Muscle layer of colon (tissue), 2 donors: Measurements from ENCODE around the gene FZD2.
"Not testable (repeated sequence)": the region's sequence is repeated elsewhere in the genome, so short reads cannot be mapped to it uniquely, and the experiment has no call there.

Experiments
- H3K27ac ChIP-seq: one replicate; pipeline ENCODE4 v1.7.0; 2013; ENCODE audit warnings: low read depth, mild to moderate bottlenecking, low read length, moderate library complexity
- H3K27me3 ChIP-seq, 2 donors: one replicate each; pipeline ENCODE4 v1.7.0; 2013; ENCODE audit warnings: low read length in 2 of 2, mild to moderate bottlenecking in 2 of 2; ENCODE audit not compliant: insufficient read depth in 2 of 2, control insufficient read depth in 1 of 2
- H3K36me3 ChIP-seq: one replicate; pipeline ENCODE4 v1.7.0; 2013; ENCODE audit warnings: mild to moderate bottlenecking, low read length; ENCODE audit not compliant: insufficient read depth
- H3K4me1 ChIP-seq: one replicate; pipeline ENCODE4 v1.7.0; 2013; ENCODE audit warnings: mild to moderate bottlenecking, low read length; ENCODE audit not compliant: insufficient read depth
- H3K4me3 ChIP-seq, 2 donors: one replicate each; pipeline ENCODE4 v1.7.0; 2013; ENCODE audit warnings: low read length in 2 of 2, low read depth in 1 of 2, mild to moderate bottlenecking in 1 of 2, moderate library complexity in 1 of 2
- H3K9ac ChIP-seq: one replicate; pipeline ENCODE4 v1.7.0; 2013; ENCODE audit warnings: low read length
- H3K9me3 ChIP-seq: one replicate; pipeline ENCODE4 v1.7.0; 2013; ENCODE audit warnings: mild to moderate bottlenecking, low read length
- donor health status: abdominal sarcoma.
- donor health status: Adenocarcinoma of cecum.

FZD2 gene

GRCh38 chr17:44589316-44590071, 32.2 kb downstream of the FZD2 start:
- no peak overlapping the region for H3K27ac ChIP-seq
- H3K9ac ChIP-seq = no peak overlapping the region
- no peaks in the 10 kb centered on the region for H3K9me3 ChIP-seq
- H3K4me3 ChIP-seq = no peak overlapping the region
- H3K36me3 ChIP-seq = no peaks in the 10 kb centered on the region
- H3K4me1 ChIP-seq = no peaks in the 10 kb centered on the region
- peaks cover 0 to 4% of the 10 kb centered on the region in 2 donors for H3K27me3 ChIP-seq

GRCh38 chr17:44590072-44590462, 32.8 kb downstream of the FZD2 start:
- H3K36me3 ChIP-seq, H3K9me3 ChIP-seq, H3K27me3 ChIP-seq, H3K4me1 ChIP-seq, H3K27ac ChIP-seq, H3K9ac ChIP-seq, H3K4me3 ChIP-seq: not testable (repeated sequence)

- not testable (repeated sequence) for H3K4me1 ChIP-seq, H3K27me3 ChIP-seq, H3K9me3 ChIP-seq, H3K4me3 ChIP-seq, H3K9ac ChIP-seq, H3K36me3 ChIP-seq, H3K27ac ChIP-seq
These were observed 33.5 kb downstream of the FZD2 start for GRCh38 chr17:44590762-44591161.

- Histone ChIP-seq H3K4me3 (no peak overlapping the region), H3K27me3 (peaks cover 0 to 4% of the 10 kb centered on the region in 2 donors), H3K36me3 (no peaks in the 10 kb centered on the region), H3K9me3 (no peaks in the 10 kb centered on the region), H3K27ac (no peak overlapping the region), H3K9ac (no peak overlapping the region), H3K4me1 (no peaks in the 10 kb centered on the region)
These were observed 33.9 kb downstream of the FZD2 start for GRCh38 chr17:44591206-44591605.

GRCh38 chr17:44593156-44593555, 35.9 kb downstream of the FZD2 start:
- Histone ChIP-seq H3K4me1 (no peaks in the 10 kb centered on the region), H3K4me3 (no peak overlapping the region), H3K27ac (no peak overlapping the region), H3K9me3 (no peaks in the 10 kb centered on the region), H3K36me3 (no peaks in the 10 kb centered on the region), H3K9ac (no peak overlapping the region), H3K27me3 (peaks cover 0 to 4% of the 10 kb centered on the region in 2 donors)

- Histone ChIP-seq H3K27me3 (peaks cover 0 to 4% of the 10 kb centered on the region in 2 donors), H3K9me3 (no peaks in the 10 kb centered on the region), H3K27ac (no peak overlapping the region), H3K9ac (no peak overlapping the region), H3K4me1 (no peaks in the 10 kb centered on the region), H3K4me3 (no peak overlapping the region), H3K36me3 (no peaks in the 10 kb centered on the region)
These were observed 38.0 kb downstream of the FZD2 start for GRCh38 chr17:44595216-44595775.

- Histone ChIP-seq H3K9me3 (no peaks in the 10 kb centered on the region), H3K9ac (no peak overlapping the region)
These were observed 41.0 kb downstream of the FZD2 start for GRCh38 chr17:44598329-44598728.

GRCh38 chr17:44598932-44599297, 41.6 kb downstream of the FZD2 start:
- Histone ChIP-seq H3K9ac (no peak overlapping the region), H3K27ac (no peak overlapping the region), H3K27me3 (no peaks in the 10 kb centered on the region), H3K4me1 (no peaks in the 10 kb centered on the region), H3K4me3 (no peak overlapping the region), H3K36me3 (no peaks in the 10 kb centered on the region), H3K9me3 (no peaks in the 10 kb centered on the region)

More at GRCh38 chr17:44598329-44598728, 41.0 kb downstream of the FZD2 start:
- Histone ChIP-seq H3K36me3 (no peaks in the 10 kb centered on the region), H3K27me3 (no peaks in the 10 kb centered on the region), H3K4me1 (no peaks in the 10 kb centered on the region), H3K4me3 (no peak overlapping the region), H3K27ac (no peak overlapping the region)

GRCh38 chr17:44599298-44600175, 42.3 kb downstream of the FZD2 start:
- Histone ChIP-seq H3K4me1 (no peaks in the 10 kb centered on the region), H3K4me3 (no peak overlapping the region), H3K27ac (no peak overlapping the region), H3K9me3 (no peaks in the 10 kb centered on the region), H3K36me3 (no peaks in the 10 kb centered on the region), H3K9ac (no peak overlapping the region), H3K27me3 (no peaks in the 10 kb centered on the region)

GRCh38 chr17:44601539-44601938, 44.3 kb downstream of the FZD2 start:
- no peaks in the 10 kb centered on the region for H3K27me3 ChIP-seq
- no peak overlapping the region for H3K4me3 ChIP-seq
- H3K36me3 ChIP-seq = no peaks in the 10 kb centered on the region
- no peak overlapping the region for H3K27ac ChIP-seq
- no peak overlapping the region for H3K9ac ChIP-seq
- no peaks in the 10 kb centered on the region for H3K4me1 ChIP-seq
- H3K9me3 ChIP-seq = no peaks in the 10 kb centered on the region

- Histone ChIP-seq H3K27me3 (no peaks in the 10 kb centered on the region), H3K27ac (no peak overlapping the region), H3K9me3 (no peaks in the 10 kb centered on the region), H3K36me3 (no peaks in the 10 kb centered on the region), H3K4me3 (no peak overlapping the region), H3K4me1 (no peaks in the 10 kb centered on the region), H3K9ac (no peak overlapping the region)
These were observed 44.7 kb downstream of the FZD2 start for GRCh38 chr17:44601973-44602372.
